Prostate gland (tissue), 2 donors: ENCODE data around the gene ERP27. TPM values are rescaled to one million over a fixed set of nuclear protein-coding genes. Genes with fewer than 3 reads are reported as not detected.

Source experiments
- DNase-seq: peaks from one replicate; pipeline ENCODE4 v3.0.0-alpha.2; 2019; ENCODE audit warnings: low spot score
- H3K27ac ChIP-seq, 2 donors: fragments of 200-600 bp; sonication (generic); 2 replicates each; pipeline ENCODE4 v1.5.1; 2017 to 2019
- H3K27me3 ChIP-seq: fragments of 200-600 bp; sonication (generic); replicated peaks from 2 replicates; pipeline ENCODE4 v1.5.1; 2019; ENCODE audit not compliant: insufficient read depth
- H3K36me3 ChIP-seq, 2 donors: fragments of 200-600 bp; sonication (generic); 1 replicate in 1 of 2; 2 replicates in 1 of 2; pipeline versions ENCODE4 v1.5.1 to v1.8.1; 2017 to 2019
- H3K4me1 ChIP-seq: fragments of 200-600 bp; sonication (generic); replicated peaks from 2 replicates; pipeline ENCODE4 v1.5.1; 2019
- H3K4me3 ChIP-seq, 2 donors: fragments of 200-600 bp; sonication (generic); 2 replicates each; pipeline ENCODE4 v1.5.1; 2017 to 2019
- H3K9me3 ChIP-seq: fragments of 200-600 bp; sonication (generic); 2 replicates; pipeline ENCODE4 v1.5.1; 2017
- POLR2A ChIP-seq: fragments of 450-650 bp; IDR thresholded peaks from one replicate; pipeline ENCODE4 v1.6.1; 2016; ENCODE audit warnings: antibody characterized with exemption, mild to moderate bottlenecking
- POLR2AphosphoS5 ChIP-seq: sonication (generic); formaldehyde crosslinking; IDR thresholded peaks from one replicate; pipeline ENCODE4 v1.6.1; 2017; ENCODE audit warnings: antibody characterized with exemption
- WGBS: methylation state at CpG from one replicate; pipeline ENCODE4 v1.1.5; 2018; 5-methylcytosine and 5-hydroxymethylcytosine counted together
- intact Hi-C: fragments of 100-400 bp; cut with DNase I; formaldehyde crosslinking; loops from one replicate; pipeline ENCODE4 v1.14.2; 2022
- total RNA-seq, 2 donors: library from RNA; depleted of rRNA; stranded (reverse); fragments of >200 nt; gene quantifications; one replicate each; pipeline ENCODE4 v1.1.0, GENCODE V29; 2016
- TF ChIP-seq, protein P1 (sequence below), 4 experiments: fragments of 200-600 bp in 2 of 4; fragments of 450-650 bp in 2 of 4; sonication (generic) in 2 of 4; IDR thresholded peaks; 1 replicate in 3 of 4; 2 replicates in 1 of 4; pipeline ENCODE4 v1.5.1; 2016 to 2019; ENCODE audit warnings: antibody characterized with exemption in 4 of 4, mild to moderate bottlenecking in 2 of 4, moderate library complexity in 2 of 4

ERP27 gene
- total RNA-seq, 2 donors from 2014 or later, result 0.57 to 2.3 TPM

DNA sequence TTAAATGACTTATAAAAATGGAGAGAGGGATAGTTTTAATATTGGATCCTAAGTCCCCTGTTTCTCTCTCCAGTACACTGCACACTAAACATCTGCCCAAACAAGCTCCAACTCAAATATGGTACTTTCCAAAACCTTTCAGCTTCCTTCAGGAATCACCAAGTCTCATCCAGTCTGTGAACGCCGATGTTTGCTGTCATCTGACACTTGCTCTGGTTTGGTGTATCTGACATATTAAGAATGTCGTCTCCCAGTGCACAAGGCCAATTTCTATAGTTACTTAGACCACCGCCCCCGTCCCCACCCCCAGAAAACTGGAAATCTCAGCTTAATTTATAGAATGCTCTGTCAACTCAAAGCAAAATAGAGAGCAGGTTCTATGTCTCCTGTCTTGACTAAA, 47.6 kb downstream of the ERP27 start:
- no peaks in the 10 kb centered on the region for H3K27me3 ChIP-seq
- TF ChIP-seq, protein P1, sequence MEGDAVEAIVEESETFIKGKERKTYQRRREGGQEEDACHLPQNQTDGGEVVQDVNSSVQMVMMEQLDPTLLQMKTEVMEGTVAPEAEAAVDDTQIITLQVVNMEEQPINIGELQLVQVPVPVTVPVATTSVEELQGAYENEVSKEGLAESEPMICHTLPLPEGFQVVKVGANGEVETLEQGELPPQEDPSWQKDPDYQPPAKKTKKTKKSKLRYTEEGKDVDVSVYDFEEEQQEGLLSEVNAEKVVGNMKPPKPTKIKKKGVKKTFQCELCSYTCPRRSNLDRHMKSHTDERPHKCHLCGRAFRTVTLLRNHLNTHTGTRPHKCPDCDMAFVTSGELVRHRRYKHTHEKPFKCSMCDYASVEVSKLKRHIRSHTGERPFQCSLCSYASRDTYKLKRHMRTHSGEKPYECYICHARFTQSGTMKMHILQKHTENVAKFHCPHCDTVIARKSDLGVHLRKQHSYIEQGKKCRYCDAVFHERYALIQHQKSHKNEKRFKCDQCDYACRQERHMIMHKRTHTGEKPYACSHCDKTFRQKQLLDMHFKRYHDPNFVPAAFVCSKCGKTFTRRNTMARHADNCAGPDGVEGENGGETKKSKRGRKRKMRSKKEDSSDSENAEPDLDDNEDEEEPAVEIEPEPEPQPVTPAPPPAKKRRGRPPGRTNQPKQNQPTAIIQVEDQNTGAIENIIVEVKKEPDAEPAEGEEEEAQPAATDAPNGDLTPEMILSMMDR (IDR thresholded peaks at IDR 0.05), result no peak
- TF ChIP-seq POLR2AphosphoS5 (no peak), POLR2A (no peak)
- H3K27ac ChIP-seq, result no peak overlapping the region
- DNase-seq, result no peak
- no peaks in the 10 kb centered on the region for H3K4me1 ChIP-seq
- WGBS, result 48% methylated on average over 5 of the region's 5 CpGs
- H3K36me3 ChIP-seq, result no peaks in the 10 kb centered on the region
- intact Hi-C loops, result loop anchor here (5.0 kb wide), 1 partner anchor 43 kb away; no protein-coding TSS in a partner anchor
- no peak overlapping the region for H3K4me3 ChIP-seq
- no peaks in the 10 kb centered on the region for H3K9me3 ChIP-seq

DNA sequence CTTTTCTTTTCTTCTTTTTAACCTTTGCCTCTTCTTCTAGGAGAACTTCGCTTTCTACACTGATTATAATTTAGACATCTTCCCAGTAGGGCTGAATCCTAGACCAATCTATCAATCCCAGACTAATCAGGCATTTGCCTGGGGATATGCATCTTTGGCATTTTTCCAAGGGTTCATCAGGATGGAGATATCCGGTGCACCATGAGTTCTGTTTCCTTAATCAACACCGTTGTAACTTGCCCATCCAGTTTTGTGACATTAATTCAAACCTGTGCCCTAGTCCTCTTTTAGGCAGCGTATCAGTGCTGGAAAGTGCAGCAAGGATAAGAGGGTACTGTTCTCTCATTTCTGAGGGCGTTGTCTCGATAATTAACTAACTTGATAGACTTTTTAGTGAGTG, 52.1 kb downstream of the ERP27 start:
- TF ChIP-seq POLR2A, result no peak
- TF ChIP-seq, protein P1 (IDR thresholded peaks at IDR 0.05), result no peak
- no peak for TF ChIP-seq POLR2AphosphoS5
- Histone ChIP-seq H3K27ac (peak overlapping the region; percentile 67 to 78), H3K4me3 (no peak overlapping the region), H3K36me3 (no peaks in the 10 kb centered on the region), H3K4me1 (no peaks in the 10 kb centered on the region), H3K9me3 (no peaks in the 10 kb centered on the region), H3K27me3 (no peaks in the 10 kb centered on the region)
- intact Hi-C loops, result no loop called here
- 38% methylated on average over 6 of the region's 6 CpGs for WGBS
- no peak for DNase-seq

DNA sequence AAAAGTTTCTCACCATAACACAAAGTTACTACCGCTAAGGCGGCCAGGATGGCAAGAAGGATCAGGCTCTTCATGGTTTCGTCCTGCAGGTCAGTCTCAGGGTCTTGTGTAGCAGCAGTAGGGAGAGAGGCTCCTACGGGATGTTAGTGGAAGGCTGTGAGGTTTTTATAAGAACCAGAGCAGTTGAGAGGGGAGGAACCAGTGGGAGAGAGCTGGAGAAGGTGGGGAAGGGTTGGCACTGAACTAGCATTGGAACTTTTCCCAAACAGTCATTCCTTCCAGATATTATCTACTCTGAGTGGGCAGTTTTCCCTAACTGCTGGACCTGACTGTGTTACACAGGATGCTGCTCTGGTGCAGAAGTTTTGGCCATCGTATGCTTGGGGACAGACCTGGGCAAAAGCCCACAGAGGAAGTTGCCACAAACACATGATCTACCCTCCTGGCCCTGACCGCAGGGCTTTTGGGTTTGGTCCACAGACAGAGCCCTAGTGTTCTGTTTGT, 52.6 kb downstream of the ERP27 start, which contains the start of gene MGP:
MGP (minus strand) TSS at position 137 of the 504 bp plus-strand sequence; CDS start at position 74, 63 bp downstream.
- intact Hi-C loops, result no loop called here
- peak within 1 kb of the TSS; percentile 20 to 26 for H3K4me3 ChIP-seq
- H3K27me3 ChIP-seq, result no peaks in the 10 kb centered on the region
- no peaks in the 10 kb centered on the region for H3K4me1 ChIP-seq
- DNase-seq, result peak; percentile 35
- WGBS, result 6% methylated on average over 6 of the region's 6 CpGs
- no peaks in the 10 kb centered on the region for H3K36me3 ChIP-seq
- no peak for TF ChIP-seq POLR2AphosphoS5
- TF ChIP-seq, protein P1 (IDR thresholded peaks at IDR 0.05), result no peak
- TF ChIP-seq POLR2A, result no peak
- H3K27ac ChIP-seq, result peak within 1 kb of the TSS; percentile 67 to 78
- no peaks in the 10 kb centered on the region for H3K9me3 ChIP-seq

DNA sequence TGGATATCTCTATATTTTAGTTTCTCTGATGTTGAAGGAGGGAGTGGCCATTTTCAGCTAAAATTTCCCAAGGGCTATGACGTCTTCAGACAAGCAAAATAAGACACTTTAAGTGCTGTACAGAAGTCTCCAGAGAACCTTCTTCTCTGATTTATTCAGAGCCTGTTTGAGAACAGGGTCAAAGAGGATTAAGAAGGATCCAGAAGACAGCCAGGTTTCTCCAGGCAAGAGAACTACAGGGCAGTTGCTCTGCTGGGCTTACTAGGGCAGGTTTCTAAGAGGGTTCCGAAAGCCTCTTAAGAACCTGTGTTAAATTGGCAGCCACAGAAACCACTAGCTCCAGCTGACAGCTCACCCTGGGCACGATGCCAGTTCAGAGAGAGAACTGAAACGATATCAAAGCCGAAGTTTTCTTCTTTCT, 53.9 kb downstream of the ERP27 start:
- TF ChIP-seq, protein P1 (IDR thresholded peaks at IDR 0.05), result no peak
- TF ChIP-seq POLR2A, result no peak
- TF ChIP-seq POLR2AphosphoS5, result peak; percentile 54
- H3K9me3 ChIP-seq, result no peaks in the 10 kb centered on the region
- peak overlapping the region; percentile 20 to 26 for H3K4me3 ChIP-seq
- DNase-seq, result peak; percentile 75
- H3K27ac ChIP-seq, result peak overlapping the region; percentile 67 to 78
- 2% methylated on average over 5 of the region's 5 CpGs for whole genome bisulfite sequencing
- intact Hi-C loops, result no loop called here
- no peaks in the 10 kb centered on the region for H3K36me3 ChIP-seq
- H3K27me3 ChIP-seq, result no peaks in the 10 kb centered on the region
- H3K4me1 ChIP-seq, result no peaks in the 10 kb centered on the region

DNA sequence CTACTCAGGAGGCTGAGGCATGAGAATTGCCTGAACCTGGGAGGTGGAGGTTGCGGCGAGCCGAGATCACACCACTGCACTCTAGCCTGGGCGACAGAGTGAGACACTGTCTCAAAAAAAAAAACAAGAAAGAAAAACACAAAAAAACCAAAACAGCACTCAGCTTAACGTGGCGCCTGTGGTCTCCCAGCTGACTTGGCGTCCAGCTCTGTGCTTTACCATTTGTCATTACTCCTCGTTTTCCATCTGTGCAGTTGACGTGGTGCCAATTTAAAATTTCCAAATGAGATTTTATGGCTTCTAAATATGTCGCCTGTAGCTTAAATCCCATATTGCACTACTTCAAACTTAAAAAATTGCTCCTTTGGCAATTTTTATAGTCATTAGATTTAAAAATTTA, 54.7 kb downstream of the ERP27 start:
- Histone ChIP-seq H3K36me3 (no peaks in the 10 kb centered on the region), H3K27ac (peak overlapping the region; percentile 67 to 78), H3K27me3 (no peaks in the 10 kb centered on the region), H3K9me3 (no peaks in the 10 kb centered on the region), H3K4me3 (peak overlapping the region; percentile 20 to 26), H3K4me1 (no peaks in the 10 kb centered on the region)
- WGBS, result 70% methylated on average over 10 of the region's 10 CpGs
- TF ChIP-seq, protein P1 (IDR thresholded peaks at IDR 0.05), result no peak
- no peak for TF ChIP-seq POLR2A
- no peak for TF ChIP-seq POLR2AphosphoS5
- DNase-seq, result no peak
- intact Hi-C loops, result no loop called here
